WTC11 (cell line): ENCODE measurements around the gene ACIN1.

Experiments
- CBFB ChIP-seq: sonication (generic); formaldehyde crosslinking; IDR thresholded peaks from 2 replicates; pipeline ENCODE4 v1.8.1; 2022; ENCODE audit warnings: mild to moderate bottlenecking, low read depth, missing genetic modification reagents
- ZNF138 ChIP-seq: sonication (generic); formaldehyde crosslinking; conservative IDR thresholded peaks from 2 replicates; pipeline ENCODE4 v1.8.1; 2022; ENCODE audit warnings: mild to moderate bottlenecking, moderate library complexity, missing genetic modification reagents
- TF ChIP-seq, protein P1 (sequence below): fragments of 200-600 bp; IDR thresholded peaks from 2 replicates; pipeline ENCODE4 v1.8.0; 2022; ENCODE audit warnings: antibody characterized with exemption

DNA sequence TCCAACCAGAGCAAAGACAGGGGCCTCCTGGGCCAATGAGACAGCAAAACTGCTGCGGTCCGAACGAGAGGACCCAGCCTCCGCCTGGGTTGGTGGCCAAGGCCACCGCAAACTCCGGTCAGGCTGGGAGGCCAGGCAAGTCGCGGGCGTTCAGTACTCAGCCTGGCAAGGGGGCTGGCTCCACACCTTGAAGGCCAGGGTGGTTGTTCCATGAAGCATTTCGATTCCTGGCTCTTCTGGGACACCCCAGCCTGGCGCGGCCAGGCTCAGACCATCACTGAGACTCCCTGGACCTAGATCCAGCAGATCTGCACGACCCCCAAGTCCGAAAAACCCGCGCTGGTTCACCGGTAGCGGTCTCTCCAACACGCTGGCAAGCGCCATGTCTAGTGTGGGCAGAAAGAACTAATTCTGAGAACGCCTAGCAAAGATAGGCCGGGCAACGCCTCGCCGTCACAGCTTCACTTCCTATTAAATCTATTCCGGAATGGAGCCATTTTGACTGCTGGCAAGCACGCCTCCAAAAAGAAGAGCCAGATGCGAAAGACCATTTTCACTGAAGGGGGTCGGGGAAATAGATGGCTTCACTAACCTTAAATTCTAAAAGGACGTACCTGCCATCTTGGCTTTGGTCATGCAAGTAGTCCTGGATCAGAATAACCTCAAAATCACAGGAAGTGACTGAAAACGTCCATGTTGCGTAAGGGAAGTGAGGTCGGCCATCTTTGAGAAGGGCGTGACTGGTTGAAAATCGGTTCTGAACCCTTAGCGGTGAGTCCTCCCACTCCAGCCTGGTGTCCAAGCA lies 60.2 kb downstream of the ACIN1 start, which contains the start of gene PSMB5:
- TF ChIP-seq ZNF138 (no peak), CBFB (CRISPR knock-in tag) (no peak)
- TF ChIP-seq, protein P1, sequence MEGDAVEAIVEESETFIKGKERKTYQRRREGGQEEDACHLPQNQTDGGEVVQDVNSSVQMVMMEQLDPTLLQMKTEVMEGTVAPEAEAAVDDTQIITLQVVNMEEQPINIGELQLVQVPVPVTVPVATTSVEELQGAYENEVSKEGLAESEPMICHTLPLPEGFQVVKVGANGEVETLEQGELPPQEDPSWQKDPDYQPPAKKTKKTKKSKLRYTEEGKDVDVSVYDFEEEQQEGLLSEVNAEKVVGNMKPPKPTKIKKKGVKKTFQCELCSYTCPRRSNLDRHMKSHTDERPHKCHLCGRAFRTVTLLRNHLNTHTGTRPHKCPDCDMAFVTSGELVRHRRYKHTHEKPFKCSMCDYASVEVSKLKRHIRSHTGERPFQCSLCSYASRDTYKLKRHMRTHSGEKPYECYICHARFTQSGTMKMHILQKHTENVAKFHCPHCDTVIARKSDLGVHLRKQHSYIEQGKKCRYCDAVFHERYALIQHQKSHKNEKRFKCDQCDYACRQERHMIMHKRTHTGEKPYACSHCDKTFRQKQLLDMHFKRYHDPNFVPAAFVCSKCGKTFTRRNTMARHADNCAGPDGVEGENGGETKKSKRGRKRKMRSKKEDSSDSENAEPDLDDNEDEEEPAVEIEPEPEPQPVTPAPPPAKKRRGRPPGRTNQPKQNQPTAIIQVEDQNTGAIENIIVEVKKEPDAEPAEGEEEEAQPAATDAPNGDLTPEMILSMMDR = no peak
